Thyroid gland (tissue), 4 donors: ENCODE data around the gene TMEM88.

Source experiments
- POLR2A ChIP-seq, 2 donors: fragments of 450-650 bp; IDR thresholded peaks; one replicate each; pipeline ENCODE4 v1.6.1; 2017; ENCODE audit warnings: antibody characterized with exemption in 2 of 2, mild to moderate bottlenecking in 2 of 2, moderate library complexity in 1 of 2
- TF ChIP-seq, protein P1 (sequence below), 6 experiments: fragments of 200-600 bp in 3 of 6; fragments of 450-650 bp in 3 of 6; sonication (generic) in 3 of 6; IDR thresholded peaks; one replicate each; pipeline ENCODE4 v1.5.1; 2016 to 2019; ENCODE audit warnings: antibody characterized with exemption in 6 of 6, mild to moderate bottlenecking in 2 of 6, inconsistent platforms in 1 of 6, moderate library complexity in 1 of 6

DNA sequence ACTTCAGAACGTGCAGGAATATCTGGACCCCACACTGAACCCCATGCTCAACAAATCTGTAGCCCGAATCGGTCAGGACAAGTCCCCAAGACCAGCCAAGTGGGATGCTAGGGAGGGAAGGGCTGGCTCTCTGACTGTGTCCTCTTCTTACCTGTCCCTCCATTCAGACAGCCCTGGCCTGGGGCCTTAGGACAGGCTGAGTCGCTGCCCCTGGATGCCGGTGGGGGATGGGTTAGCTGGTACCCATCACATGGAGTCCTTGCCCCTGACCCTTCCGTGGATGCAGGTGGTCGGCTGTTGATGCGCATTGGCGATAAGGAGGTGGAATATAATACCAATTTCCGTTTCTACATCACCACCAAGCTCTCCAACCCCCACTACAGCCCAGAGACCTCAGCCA lies 36.8 kb upstream of the TMEM88 start:
- TF ChIP-seq, protein P1, sequence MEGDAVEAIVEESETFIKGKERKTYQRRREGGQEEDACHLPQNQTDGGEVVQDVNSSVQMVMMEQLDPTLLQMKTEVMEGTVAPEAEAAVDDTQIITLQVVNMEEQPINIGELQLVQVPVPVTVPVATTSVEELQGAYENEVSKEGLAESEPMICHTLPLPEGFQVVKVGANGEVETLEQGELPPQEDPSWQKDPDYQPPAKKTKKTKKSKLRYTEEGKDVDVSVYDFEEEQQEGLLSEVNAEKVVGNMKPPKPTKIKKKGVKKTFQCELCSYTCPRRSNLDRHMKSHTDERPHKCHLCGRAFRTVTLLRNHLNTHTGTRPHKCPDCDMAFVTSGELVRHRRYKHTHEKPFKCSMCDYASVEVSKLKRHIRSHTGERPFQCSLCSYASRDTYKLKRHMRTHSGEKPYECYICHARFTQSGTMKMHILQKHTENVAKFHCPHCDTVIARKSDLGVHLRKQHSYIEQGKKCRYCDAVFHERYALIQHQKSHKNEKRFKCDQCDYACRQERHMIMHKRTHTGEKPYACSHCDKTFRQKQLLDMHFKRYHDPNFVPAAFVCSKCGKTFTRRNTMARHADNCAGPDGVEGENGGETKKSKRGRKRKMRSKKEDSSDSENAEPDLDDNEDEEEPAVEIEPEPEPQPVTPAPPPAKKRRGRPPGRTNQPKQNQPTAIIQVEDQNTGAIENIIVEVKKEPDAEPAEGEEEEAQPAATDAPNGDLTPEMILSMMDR (IDR thresholded peaks at IDR 0.05), result no peak
- no peak for TF ChIP-seq POLR2A (IDR thresholded peaks at IDR 0.05)
